ENCODE measurements around the gene HOXC13. TPM values are rescaled to one million over a fixed set of nuclear protein-coding genes. Genes with fewer than 3 reads are reported as not detected.
A peak's percentile ranks its signal among the peaks of the same experiment; 100 is the strongest.

The HOXC13 gene
- total RNA-seq, 1 donor from 2014 or later = not detected

GRCh38 chr12:53929527-53929926 is 9.1 kb upstream of the HOXC13 start:
- Mint-ChIP-seq H3K36me3 (no peaks in the 10 kb centered on the region), H3K9me3 (peaks cover 3% of the 10 kb centered on the region), H3K27ac (no peak overlapping the region), H3K4me1 (ENCODE audit: unreplicated experiment) (no peaks in the 10 kb centered on the region), H3K27me3 (peaks cover 100% of the 10 kb centered on the region), H3K4me3 (no peak overlapping the region)
- DNase-seq (ENCODE audit: extremely low spot score, unreplicated experiment) = no peak
- TF ChIP-seq, protein P1, sequence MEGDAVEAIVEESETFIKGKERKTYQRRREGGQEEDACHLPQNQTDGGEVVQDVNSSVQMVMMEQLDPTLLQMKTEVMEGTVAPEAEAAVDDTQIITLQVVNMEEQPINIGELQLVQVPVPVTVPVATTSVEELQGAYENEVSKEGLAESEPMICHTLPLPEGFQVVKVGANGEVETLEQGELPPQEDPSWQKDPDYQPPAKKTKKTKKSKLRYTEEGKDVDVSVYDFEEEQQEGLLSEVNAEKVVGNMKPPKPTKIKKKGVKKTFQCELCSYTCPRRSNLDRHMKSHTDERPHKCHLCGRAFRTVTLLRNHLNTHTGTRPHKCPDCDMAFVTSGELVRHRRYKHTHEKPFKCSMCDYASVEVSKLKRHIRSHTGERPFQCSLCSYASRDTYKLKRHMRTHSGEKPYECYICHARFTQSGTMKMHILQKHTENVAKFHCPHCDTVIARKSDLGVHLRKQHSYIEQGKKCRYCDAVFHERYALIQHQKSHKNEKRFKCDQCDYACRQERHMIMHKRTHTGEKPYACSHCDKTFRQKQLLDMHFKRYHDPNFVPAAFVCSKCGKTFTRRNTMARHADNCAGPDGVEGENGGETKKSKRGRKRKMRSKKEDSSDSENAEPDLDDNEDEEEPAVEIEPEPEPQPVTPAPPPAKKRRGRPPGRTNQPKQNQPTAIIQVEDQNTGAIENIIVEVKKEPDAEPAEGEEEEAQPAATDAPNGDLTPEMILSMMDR (conservative IDR thresholded peaks at IDR 0.05) = no peak

GRCh38 chr12:53930591-53931255 is 7.9 kb upstream of the HOXC13 start:
- TF ChIP-seq, protein P1 (conservative IDR thresholded peaks at IDR 0.05) = no peak
- no peak overlapping the region for H3K4me3 Mint-ChIP-seq
- H3K36me3 Mint-ChIP-seq = no peaks in the 10 kb centered on the region
- H3K27me3 Mint-ChIP-seq = peaks cover 100% of the 10 kb centered on the region
- H3K9me3 Mint-ChIP-seq = peaks cover 3% of the 10 kb centered on the region
- DNase-seq (ENCODE audit: extremely low spot score, unreplicated experiment) = no peak
- peaks cover 7% of the 10 kb centered on the region for H3K4me1 Mint-ChIP-seq (ENCODE audit: unreplicated experiment)
- H3K27ac Mint-ChIP-seq = no peak overlapping the region

GRCh38 chr12:53931844-53932581 is 6.6 kb upstream of the HOXC13 start:
- peaks cover 3% of the 10 kb centered on the region for H3K9me3 Mint-ChIP-seq
- TF ChIP-seq, protein P1 (conservative IDR thresholded peaks at IDR 0.05) = no peak
- no peak overlapping the region for H3K27ac Mint-ChIP-seq

GRCh38 chr12:53932915-53933314 is 5.7 kb upstream of the HOXC13 start:
- Mint-ChIP-seq H3K4me1 (ENCODE audit: unreplicated experiment) (peaks cover 8% of the 10 kb centered on the region), H3K9me3 (peaks cover 3% of the 10 kb centered on the region), H3K27me3 (peaks cover 100% of the 10 kb centered on the region), H3K27ac (no peak overlapping the region), H3K4me3 (no peak overlapping the region), H3K36me3 (peaks cover 5% of the 10 kb centered on the region)
- TF ChIP-seq, protein P1 (conservative IDR thresholded peaks at IDR 0.05) = no peak
- DNase-seq (ENCODE audit: extremely low spot score, unreplicated experiment) = no peak

More at GRCh38 chr12:53931844-53932581, 6.6 kb upstream of the HOXC13 start:
- peaks cover 2% of the 10 kb centered on the region for H3K36me3 Mint-ChIP-seq
- peaks cover 100% of the 10 kb centered on the region for H3K27me3 Mint-ChIP-seq
- no peak for DNase-seq (ENCODE audit: extremely low spot score, unreplicated experiment)
- no peak overlapping the region for H3K4me3 Mint-ChIP-seq
- peaks cover 8% of the 10 kb centered on the region for H3K4me1 Mint-ChIP-seq (ENCODE audit: unreplicated experiment)

DNA sequence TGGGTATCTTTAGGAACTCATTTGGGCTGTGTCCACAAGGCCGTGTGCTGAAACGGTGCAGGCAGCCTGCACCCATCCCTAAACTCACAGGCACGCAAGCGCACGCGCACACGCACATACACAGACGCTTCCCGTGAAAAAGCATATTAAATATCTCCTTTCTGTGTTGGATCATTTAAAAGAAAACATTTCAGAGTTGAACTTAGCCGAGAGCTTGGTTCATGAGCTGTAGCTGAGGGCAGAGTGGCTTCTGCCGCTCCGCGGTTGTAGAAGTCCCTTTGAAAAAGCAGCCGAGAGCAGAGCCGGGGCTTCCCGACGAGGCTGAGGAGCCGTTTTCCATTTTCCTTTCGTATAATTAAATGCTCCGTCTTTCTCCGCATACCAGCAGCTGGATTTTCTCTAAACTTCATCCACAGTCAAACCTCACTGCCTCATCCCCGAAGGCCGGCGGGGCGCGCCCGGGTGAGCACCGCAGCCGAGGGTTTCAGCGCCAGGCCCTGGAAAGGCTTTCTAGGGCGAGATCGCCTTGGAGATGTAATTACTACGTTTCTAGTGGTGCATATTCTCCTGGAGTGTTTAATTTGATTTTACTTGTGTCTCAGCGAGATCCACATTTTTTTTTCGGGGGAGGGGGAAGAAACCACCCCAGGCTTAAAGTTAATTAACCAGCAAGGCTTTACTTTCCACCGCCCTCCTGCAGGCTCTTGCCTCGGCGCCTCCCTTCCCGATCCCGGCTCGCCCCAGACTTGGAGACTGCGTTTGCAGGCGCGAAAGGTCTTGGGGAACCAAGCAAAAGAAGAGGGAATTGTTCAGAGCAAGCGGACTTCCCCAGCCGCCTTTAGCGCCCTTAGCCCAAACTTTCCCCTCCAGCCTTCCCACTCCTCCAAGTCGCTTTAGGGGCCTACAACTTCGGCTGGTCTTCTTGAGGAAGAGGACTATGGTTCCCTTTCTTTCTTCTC is 3.0 kb upstream of the HOXC13 start:
- Mint-ChIP-seq H3K36me3 (peaks cover 5% of the 10 kb centered on the region), H3K9me3 (no peaks in the 10 kb centered on the region), H3K4me1 (ENCODE audit: unreplicated experiment) (peaks cover 8% of the 10 kb centered on the region), H3K27ac (no peak overlapping the region), H3K27me3 (peaks cover 98% of the 10 kb centered on the region), H3K4me3 (peak overlapping the region; percentile 83)
- TF ChIP-seq, protein P1 (conservative IDR thresholded peaks at IDR 0.05) = no peak
- peak; percentile 64 for DNase-seq (ENCODE audit: extremely low spot score, unreplicated experiment)
